ENCODE results near the gene MYOF.
"Not testable (repeated sequence)": the region's sequence is repeated elsewhere in the genome, so short reads cannot be mapped to it uniquely, and the experiment has no call there.

Gene MYOF

GRCh38 chr10:93485690-93486089, 3.6 kb upstream of the MYOF start:
- no peak for DNase-seq

GRCh38 chr10:93481637-93482144, 443 bp downstream of the MYOF start:
- no peak for DNase-seq

GRCh38 chr10:93478873-93479272, 3.3 kb downstream of the MYOF start:
- no peak for DNase-seq

GRCh38 chr10:93476756-93477155, 5.4 kb downstream of the MYOF start:
- DNase-seq, result no peak

GRCh38 chr10:93475871-93476270, 6.3 kb downstream of the MYOF start:
- DNase-seq, result no peak

- no peak for DNase-seq
Observed at GRCh38 chr10:93475227-93475626, 6.9 kb downstream of the MYOF start.

GRCh38 chr10:93473804-93474472, 8.2 kb downstream of the MYOF start:
- no peak for DNase-seq

- no peak for DNase-seq
Observed at GRCh38 chr10:93473161-93473560, 9.0 kb downstream of the MYOF start.

- no peak for DNase-seq
Observed at GRCh38 chr10:93471110-93471651, 11.0 kb downstream of the MYOF start.

GRCh38 chr10:93469454-93469853, 12.7 kb downstream of the MYOF start:
- DNase-seq, result no peak

- DNase-seq, result no peak
Observed at GRCh38 chr10:93468461-93469213, 13.5 kb downstream of the MYOF start.

- not testable (repeated sequence) for DNase-seq
Observed at GRCh38 chr10:93467635-93468034, 14.5 kb downstream of the MYOF start.

- DNase-seq, result peak in 16 of 58 donors; percentile 6 to 70 (median 20)
Observed at GRCh38 chr10:93465806-93466675, 16.1 kb downstream of the MYOF start.

GRCh38 chr10:93464776-93465388, 17.3 kb downstream of the MYOF start:
- no peak for DNase-seq

GRCh38 chr10:93463723-93464476, 18.2 kb downstream of the MYOF start:
- DNase-seq, result peak in 3 of 58 donors; percentile 3 to 26 (median 19)

GRCh38 chr10:93462881-93463280, 19.3 kb downstream of the MYOF start:
- DNase-seq, result no peak

- DNase-seq, result no peak
Observed at GRCh38 chr10:93462371-93462770, 19.8 kb downstream of the MYOF start.

- DNase-seq, result no peak
Observed at GRCh38 chr10:93461807-93462178, 20.3 kb downstream of the MYOF start.

- no peak for DNase-seq
Observed at GRCh38 chr10:93461109-93461806, 20.9 kb downstream of the MYOF start.

GRCh38 chr10:93459466-93459865, 22.7 kb downstream of the MYOF start:
- DNase-seq, result no peak
